GM18868 (cell line): ENCODE data around the gene ANKIB1.
A peak's percentile ranks its signal among the peaks of the same experiment; 100 is the strongest.

ENCODE experiments used
- ATAC-seq: cut with Tn5 transposase; IDR thresholded peaks from one replicate; pipeline ENCODE4 v1.9.1; 2021; ENCODE audit warnings: mild to moderate bottlenecking, moderate library complexity; ENCODE audit not compliant: unreplicated experiment

ANKIB1 gene

GRCh38 chr7:92266415-92267241 is 20.9 kb downstream of the ANKIB1 start:
- no peak for ATAC-seq

GRCh38 chr7:92268921-92269320 is 23.1 kb downstream of the ANKIB1 start:
- no peak for ATAC-seq

DNA sequence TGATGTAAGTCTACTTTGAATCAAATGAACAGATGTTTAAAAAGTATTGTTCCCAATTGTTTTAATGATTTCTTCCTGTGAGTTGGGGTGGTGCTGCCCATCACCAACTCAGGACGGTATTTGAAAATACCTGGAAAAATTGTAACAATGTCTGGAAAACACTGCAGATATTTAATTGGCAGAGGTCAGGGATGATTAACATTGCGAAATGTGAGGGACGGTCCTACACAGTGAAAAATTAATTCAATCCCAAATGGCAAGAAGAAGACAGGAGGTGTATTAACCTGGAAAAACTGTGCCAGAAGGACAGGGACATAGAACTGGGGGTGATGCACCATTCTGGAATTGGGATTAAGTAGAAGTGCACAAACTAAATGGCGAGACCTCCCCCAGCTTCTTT is 29.6 kb downstream of the ANKIB1 start:
- ATAC-seq: no peak

- ATAC-seq: peak; percentile 93
Observed at GRCh38 chr7:92276460-92276864, 30.7 kb downstream of the ANKIB1 start.

DNA sequence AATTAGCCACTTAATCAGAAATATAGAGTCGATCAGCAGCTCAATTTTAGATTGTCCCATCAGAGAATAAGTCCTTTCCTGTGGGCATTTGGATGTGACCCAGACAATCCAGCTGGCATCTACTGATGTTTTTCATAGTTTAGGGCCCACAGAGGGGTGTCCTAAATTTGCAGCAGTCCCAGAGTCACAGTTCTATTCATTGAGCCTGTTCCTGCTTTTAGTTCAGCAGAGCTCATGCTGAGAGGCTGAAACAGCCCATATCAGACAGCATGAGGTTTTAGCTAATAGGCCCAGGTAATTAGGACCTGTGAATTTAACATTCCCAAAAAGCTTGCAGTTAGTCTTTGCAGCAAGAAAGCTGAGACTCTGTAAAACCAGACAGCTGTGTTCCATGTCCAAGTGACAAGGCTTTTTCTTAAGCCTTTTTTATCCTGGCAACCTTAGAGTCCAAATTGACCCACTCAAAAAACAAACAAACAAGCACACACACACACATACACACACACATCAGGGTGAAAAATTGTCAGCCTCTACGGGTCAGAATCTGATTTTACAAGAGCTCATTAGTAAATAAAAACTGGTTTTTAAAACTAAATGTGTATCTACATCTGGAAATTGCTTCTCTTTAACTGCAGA is 33.7 kb downstream of the ANKIB1 start:
- no peak for ATAC-seq

GRCh38 chr7:92281031-92281430 is 35.3 kb downstream of the ANKIB1 start:
- ATAC-seq: no peak

DNA sequence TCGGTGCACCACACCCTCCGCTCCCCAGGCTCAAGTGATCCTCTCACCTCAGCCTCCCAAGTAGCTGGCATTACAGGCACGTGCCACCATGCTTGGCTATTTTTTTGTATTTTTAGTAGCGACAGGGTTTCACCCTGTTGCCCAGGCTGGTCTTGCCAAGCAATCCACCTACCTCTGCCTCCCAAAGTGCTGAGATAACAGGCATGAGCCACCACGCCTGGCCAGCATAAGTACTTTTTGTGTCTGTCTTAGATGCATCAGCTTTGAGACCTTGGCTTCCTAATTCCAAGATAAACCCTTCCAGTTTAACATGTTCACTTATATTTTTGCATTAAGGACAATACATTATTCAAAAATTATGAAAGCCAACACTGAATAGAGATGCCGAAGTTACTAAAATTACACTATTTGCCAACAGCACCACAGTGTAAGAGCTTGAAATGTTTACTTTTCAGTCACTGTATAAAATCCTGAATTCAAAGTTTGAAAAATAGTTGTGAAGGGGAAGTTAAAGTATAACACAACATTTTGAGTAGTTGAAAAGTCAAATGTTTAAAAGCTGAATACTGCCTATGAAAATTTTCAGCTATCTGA is 36.5 kb downstream of the ANKIB1 start:
- ATAC-seq: no peak

- ATAC-seq: no peak
Observed at GRCh38 chr7:92282930-92283329, 37.2 kb downstream of the ANKIB1 start.

DNA sequence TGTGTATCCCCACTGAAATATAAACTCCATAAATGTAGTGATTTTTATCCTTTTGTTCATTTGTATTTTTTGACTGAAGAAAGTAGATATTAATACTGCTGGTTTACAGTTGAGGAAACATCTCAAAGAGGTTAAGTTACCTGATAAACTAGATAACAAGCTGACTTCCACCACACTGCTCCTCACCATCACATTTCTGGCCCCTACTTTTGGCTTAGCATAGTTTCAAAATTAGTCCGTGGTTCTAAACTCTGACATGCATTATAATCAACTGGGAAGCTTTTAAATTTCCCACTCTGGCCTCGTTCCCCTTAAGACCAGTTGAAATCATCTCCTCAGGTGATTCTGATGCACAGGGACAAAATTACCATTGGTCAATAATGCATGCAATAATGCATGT is 43.5 kb downstream of the ANKIB1 start:
- ATAC-seq: peak; percentile 50

DNA sequence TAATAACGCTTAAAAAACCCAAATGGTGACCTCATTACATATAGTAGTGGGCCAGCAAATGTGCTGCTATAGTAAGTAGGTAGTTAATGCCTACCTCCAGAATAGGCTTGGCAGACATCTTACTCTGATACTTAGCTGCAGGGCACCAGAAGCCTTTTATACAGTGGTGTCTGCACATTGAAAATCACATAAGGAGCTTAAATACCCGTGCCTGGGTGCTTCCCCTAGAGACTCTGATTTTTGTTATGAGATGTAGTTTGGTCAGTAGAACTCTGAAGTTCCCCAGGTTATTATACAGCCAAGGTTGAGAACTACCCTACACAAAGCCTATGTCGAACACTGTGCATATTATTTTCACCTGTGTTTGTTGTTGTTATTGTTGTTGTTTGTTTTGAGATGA is 47.2 kb downstream of the ANKIB1 start:
- ATAC-seq: peak; percentile 76

GRCh38 chr7:92293896-92294590 is 48.3 kb downstream of the ANKIB1 start:
- ATAC-seq: no peak

DNA sequence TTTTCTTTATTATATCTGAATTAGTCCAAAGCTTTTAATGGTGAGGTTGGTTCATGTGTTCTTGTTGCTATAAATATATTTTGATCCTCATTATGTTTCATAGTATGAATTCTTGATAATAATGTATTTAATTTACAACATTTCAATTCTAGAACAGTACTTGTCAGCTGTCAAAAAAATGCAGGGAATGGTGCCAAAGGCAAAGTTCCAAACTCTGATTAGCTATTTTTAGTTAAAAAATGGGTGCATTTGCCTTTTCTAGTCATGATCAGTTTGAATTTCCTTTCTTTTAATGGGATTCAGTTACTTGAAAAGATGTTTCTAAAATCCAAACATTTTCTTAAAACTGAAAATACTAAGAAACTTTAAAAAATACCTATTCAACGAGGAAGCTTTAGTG is 49.6 kb downstream of the ANKIB1 start:
- ATAC-seq: no peak

DNA sequence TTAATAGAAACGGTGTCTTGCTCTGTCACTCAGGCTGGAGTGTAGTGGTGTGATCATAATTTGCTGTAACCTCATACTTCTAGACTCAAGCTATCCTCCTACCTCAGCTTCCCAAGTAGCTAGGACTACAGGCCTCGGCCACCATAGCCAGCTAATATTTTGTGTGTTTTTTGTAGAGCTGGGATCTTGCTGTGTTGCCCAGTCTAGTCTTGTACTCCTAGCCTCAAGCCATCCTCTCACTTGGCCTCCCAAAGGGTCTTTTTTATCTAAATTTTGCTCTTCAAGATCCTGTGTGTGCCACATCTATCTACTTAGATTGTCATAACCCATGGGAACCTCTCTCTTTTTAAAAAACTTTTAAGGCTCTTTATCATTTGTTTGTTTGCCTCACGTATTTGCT is 50.5 kb downstream of the ANKIB1 start:
- no peak for ATAC-seq

- ATAC-seq: no peak
Observed at GRCh38 chr7:92296880-92297445, 51.2 kb downstream of the ANKIB1 start.

DNA sequence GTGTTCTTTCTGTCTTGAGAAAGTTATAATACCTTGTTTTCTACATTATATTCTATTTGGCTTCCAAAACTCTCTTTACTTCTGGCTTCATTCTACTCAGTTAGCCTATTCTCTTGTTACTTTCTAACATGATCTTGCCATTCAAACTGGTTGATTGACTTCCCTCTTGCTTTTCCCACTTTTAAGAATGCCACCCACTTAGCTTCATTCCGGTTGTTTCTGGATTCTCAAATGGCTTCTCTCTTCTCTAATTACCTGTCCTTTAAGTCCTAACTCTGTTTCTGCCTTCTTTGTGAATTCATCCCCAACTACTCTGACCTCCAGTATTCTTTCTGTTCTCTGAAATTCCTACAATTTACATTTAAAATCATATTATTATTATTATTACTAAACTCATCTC is 52.0 kb downstream of the ANKIB1 start:
- ATAC-seq: no peak

DNA sequence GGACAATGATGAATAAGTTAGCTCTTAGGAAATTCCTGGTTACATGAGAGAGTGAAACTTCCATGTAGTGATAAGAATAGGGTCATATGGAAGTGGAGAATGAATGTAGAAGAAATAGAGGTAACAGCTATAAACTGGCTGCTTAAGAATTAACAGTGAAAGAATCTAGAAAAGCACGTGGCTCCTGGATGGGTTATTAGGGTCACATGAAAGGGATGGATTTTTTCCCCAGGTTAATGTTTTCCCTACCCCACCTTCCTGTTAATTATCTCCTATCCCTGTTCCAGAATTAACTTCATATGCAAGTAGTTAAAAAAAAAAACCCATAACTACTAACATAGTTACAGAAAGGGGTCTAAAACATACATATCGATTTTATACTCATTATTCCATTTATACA is 58.0 kb downstream of the ANKIB1 start:
- no peak for ATAC-seq

DNA sequence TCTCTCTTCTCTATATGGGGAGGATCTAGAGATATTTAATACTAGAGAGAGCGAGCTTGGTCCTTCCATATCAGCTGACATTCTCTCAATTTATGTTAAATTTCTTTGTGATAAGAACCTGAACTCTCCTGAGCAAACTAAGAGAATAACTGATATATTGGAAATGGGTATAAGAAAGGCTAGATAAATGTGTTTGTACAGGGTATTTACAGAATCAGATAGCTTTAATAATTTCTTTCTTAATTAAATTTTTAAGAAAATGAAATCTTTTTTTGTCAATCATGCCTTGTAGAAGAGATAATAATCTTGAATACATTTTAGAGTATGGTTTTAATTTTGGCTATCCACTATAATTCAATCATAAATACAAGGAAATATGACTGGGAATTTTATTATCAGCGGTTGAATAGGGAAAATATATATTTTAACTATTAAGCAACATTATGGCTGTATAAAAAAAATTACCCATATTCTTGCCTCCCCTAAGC is 58.7 kb downstream of the ANKIB1 start:
- no peak for ATAC-seq

DNA sequence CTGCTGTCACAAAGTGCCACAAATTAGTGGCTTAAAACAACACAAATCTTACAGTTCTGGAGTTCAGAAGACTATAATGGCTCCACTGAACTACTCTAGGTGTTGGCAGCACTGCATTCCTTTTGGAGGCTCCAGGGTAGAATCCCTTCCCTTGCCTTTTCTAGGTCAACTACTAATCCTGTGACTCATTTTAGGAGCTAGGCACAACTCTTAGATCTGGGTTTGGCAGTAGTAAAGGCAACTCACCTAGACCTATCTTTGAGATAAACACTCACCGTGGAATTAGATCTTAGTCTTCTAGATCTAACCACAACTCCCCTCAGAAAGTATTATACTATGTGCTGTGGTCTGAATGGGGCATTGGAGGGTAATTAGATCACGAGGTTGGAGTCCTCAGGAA is 60.4 kb downstream of the ANKIB1 start:
- ATAC-seq: no peak

DNA sequence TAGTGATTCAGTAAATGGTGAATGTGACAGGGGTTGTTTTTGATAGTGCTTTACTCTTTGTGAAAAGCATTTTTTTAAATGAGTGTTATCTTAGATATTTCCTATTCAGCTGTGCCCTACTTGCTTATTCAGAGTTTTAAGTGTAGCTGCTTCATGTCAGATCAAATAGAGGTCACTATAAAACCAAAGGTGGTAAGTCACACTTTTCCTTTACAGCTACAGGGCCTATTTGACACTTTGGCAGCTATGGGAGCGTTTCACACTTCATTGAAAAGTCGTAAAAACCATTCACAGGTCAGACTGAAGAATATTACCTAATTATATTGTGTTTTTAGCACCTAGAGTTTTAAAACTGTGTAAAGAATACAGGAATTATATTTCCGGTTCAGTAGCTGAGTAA is 67.3 kb downstream of the ANKIB1 start:
- no peak for ATAC-seq

GRCh38 chr7:92319243-92319642 is 73.5 kb downstream of the ANKIB1 start:
- ATAC-seq: no peak

GRCh38 chr7:92325173-92325572 is 79.4 kb downstream of the ANKIB1 start:
- no peak for ATAC-seq
